ENCODE results near the gene GMEB2.

GRCh38 chr20:63540417-63541186 lies 86.3 kb downstream of the GMEB2 start:
- no peak for TF ChIP-seq GATA2 (IDR thresholded peaks at IDR 0.05; ENCODE audit: low read depth, low read length)
- no peak for TF ChIP-seq GATA3 (IDR thresholded peaks at IDR 0.05; ENCODE audit: low read depth, low read length)
